Kidney epithelial cell (primary cell): ENCODE measurements around the gene NEURL1B. TPM values are rescaled to one million over a fixed set of nuclear protein-coding genes. Genes with fewer than 3 reads are reported as not detected.
"Not testable (repeated sequence)": the region's sequence is repeated elsewhere in the genome, so short reads cannot be mapped to it uniquely, and the experiment has no call there.

Source experiments
- DNase-seq: peaks from one replicate; pipeline ENCODE4 v3.0.0-alpha.2; 2010; ENCODE audit warnings: low read depth
- H3K27me3 ChIP-seq: 2 replicates; pipeline ENCODE4 v1.6.0; 2011; ENCODE audit warnings: low read length; ENCODE audit not compliant: control insufficient read depth, insufficient read depth
- H3K36me3 ChIP-seq: 2 replicates; pipeline ENCODE4 v1.5.1; 2011; ENCODE audit warnings: low read length; ENCODE audit not compliant: control insufficient read depth, insufficient read depth
- H3K4me3 ChIP-seq: 2 replicates; pipeline ENCODE4 v1.5.1; 2011; ENCODE audit warnings: low read depth, mild to moderate bottlenecking, control low read depth, low read length
- CTCF ChIP-seq: IDR thresholded peaks from 2 replicates; pipeline ENCODE4 v1.5.1; 2011; ENCODE audit warnings: mild to moderate bottlenecking, moderate library complexity, low read length, control low read depth, inconsistent platforms; ENCODE audit not compliant: insufficient read depth, poor library complexity, severe bottlenecking
- total RNA-seq: library from RNA; depleted of rRNA; stranded (reverse); fragments of >200 nt; gene quantifications from 2 replicates; pipeline ENCODE4 v1.2.3, GENCODE V29; 2015

The NEURL1B gene
- total RNA-seq, 1 donor from 2014 or later, result 5.1 TPM

GRCh38 chr5:172647352-172648012, 6.4 kb downstream of the NEURL1B start:
- no peak for DNase-seq
- peaks cover 12% of the 10 kb centered on the region for H3K27me3 ChIP-seq
- no peak for TF ChIP-seq CTCF
- no peak overlapping the region for H3K4me3 ChIP-seq
- H3K36me3 ChIP-seq, result no peaks in the 10 kb centered on the region

- no peak for TF ChIP-seq CTCF
- Histone ChIP-seq H3K4me3 (no peak overlapping the region), H3K27me3 (peaks cover 8% of the 10 kb centered on the region), H3K36me3 (no peaks in the 10 kb centered on the region)
- DNase-seq, result no peak
Observed at GRCh38 chr5:172648013-172648381, 6.9 kb downstream of the NEURL1B start.

GRCh38 chr5:172648755-172649154, 7.7 kb downstream of the NEURL1B start:
- no peak for TF ChIP-seq CTCF
- Histone ChIP-seq H3K4me3 (no peak overlapping the region), H3K27me3 (peaks cover under 1% of the 10 kb centered on the region), H3K36me3 (no peaks in the 10 kb centered on the region)
- no peak for DNase-seq

DNA sequence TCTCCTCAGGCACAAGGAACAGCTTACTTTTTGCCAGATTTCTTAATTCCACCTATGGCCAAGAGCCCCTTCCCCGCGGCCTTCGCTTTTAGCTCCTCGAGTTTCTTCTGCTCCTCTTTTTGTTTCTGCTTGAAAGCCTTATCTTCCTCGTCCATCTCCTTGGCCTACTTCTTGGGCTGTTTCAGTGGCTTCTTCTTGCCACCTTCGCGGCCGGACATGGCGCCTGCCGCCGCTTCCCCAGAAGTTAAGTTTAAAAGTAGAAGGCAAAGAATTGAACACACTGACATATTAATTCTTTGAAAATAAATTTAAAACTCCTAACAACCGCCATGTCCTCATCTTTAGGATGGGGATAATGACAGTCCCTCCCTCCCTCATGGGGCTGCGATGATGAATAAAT, 15.4 kb downstream of the NEURL1B start:
- H3K4me3 ChIP-seq, DNase-seq, H3K27me3 ChIP-seq, H3K36me3 ChIP-seq: not testable (repeated sequence)

GRCh38 chr5:172657524-172658233, 16.6 kb downstream of the NEURL1B start:
- not testable (repeated sequence) for H3K27me3 ChIP-seq, DNase-seq, H3K4me3 ChIP-seq, H3K36me3 ChIP-seq

- H3K36me3 ChIP-seq, result no peaks in the 10 kb centered on the region
- no peak for TF ChIP-seq CTCF
- no peak overlapping the region for H3K4me3 ChIP-seq
- no peak for DNase-seq
- no peaks in the 10 kb centered on the region for H3K27me3 ChIP-seq
Observed at GRCh38 chr5:172658391-172658790, 17.3 kb downstream of the NEURL1B start.
